GM12892 (cell line): ENCODE results near the gene MIA3.

Experiments
- POLR2A ChIP-seq: IDR thresholded peaks from 2 replicates; pipeline ENCODE4 v1.6.1; 2011; ENCODE audit warnings: low read depth, low read length, control low read depth
- POLR2AphosphoS5 ChIP-seq: IDR thresholded peaks from 2 replicates; pipeline ENCODE4 v1.6.1; 2011; ENCODE audit warnings: low read depth, low read length, control low read depth
- TAF1 ChIP-seq: IDR thresholded peaks from 2 replicates; pipeline ENCODE4 v1.6.1; 2011; ENCODE audit warnings: low read depth, mild to moderate bottlenecking, control low read depth, low read length, borderline replicate concordance

DNA sequence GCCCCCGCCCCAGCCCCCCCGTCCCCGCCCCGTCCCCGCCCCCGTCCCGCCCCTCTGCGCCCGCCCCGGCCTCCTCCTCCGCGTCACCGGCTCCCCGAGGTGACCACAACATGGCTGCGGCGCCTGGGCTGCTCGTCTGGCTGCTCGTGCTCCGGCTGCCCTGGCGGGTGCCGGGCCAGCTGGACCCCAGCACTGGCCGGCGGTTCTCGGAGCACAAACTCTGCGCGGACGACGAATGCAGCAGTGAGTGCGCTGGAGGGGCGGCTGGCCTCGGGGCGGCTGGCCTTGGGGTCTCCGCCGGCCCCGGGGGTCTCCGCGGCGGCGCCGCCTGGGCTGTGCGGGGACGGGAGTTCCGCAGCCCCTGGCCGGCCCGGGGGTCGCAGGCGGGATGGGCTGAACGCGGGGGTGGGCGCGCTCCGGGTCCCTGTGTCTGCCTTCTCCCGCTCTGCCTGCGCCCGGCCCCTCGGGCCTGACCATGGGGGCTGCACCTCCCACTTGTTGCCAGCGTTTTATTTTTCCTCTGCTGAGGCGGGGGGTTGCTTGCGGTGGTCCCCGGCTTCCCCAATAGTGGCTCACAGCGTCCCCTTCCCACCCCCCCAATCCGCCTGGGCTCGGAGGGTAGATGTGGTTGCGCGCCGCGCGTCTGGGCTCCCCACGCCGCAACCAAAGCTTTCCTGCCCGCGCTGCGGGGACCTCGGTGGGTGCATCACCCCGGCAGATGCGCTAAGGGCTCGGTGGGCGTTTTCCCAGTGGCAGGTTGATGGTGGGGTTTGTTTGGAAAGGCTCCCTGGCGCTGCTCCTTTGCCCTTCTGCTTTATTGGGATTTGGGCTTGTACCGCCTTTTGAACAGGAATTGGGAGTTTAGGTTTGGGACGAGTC is at the start of gene MIA3:
- peak; percentile 88 for TF ChIP-seq TAF1
- TF ChIP-seq POLR2AphosphoS5: peak; percentile 52; the same call in 1 of the 2 replicates
- peak; percentile 69; the same call in 1 of the 2 replicates for TF ChIP-seq POLR2A
